ENCODE results near the gene IQCH.

GRCh38 chr15:67548236-67548852 is 293.8 kb downstream of the IQCH start:
- TF ChIP-seq EP300 (IDR thresholded peaks at IDR 0.05) (no peak), CTCF (IDR thresholded peaks at IDR 0.05) (no peak), POLR2A (IDR thresholded peaks at IDR 0.05) (no peak)
